GM19193 (cell line): ENCODE results near the gene PSMF1.

Experiments
- POLR2A ChIP-seq: IDR thresholded peaks from 4 replicates; pipeline ENCODE4 v1.6.1; 2011; ENCODE audit not compliant: insufficient read depth, insufficient read length; ENCODE audit errors: extremely low read depth

Gene PSMF1

GRCh38 chr20:1187605-1188171, 69.3 kb downstream of the PSMF1 start:
- no peak for TF ChIP-seq POLR2A

GRCh38 chr20:1188347-1188746, 69.9 kb downstream of the PSMF1 start:
- no peak for TF ChIP-seq POLR2A

GRCh38 chr20:1189827-1190226, 71.4 kb downstream of the PSMF1 start:
- no peak for TF ChIP-seq POLR2A

GRCh38 chr20:1190847-1191246, 72.4 kb downstream of the PSMF1 start:
- TF ChIP-seq POLR2A: no peak

GRCh38 chr20:1191299-1191698, 72.9 kb downstream of the PSMF1 start:
- TF ChIP-seq POLR2A: no peak

- TF ChIP-seq POLR2A: no peak
Observed at GRCh38 chr20:1195226-1195625, 76.8 kb downstream of the PSMF1 start.

- no peak for TF ChIP-seq POLR2A
Observed at GRCh38 chr20:1196634-1197033, 78.2 kb downstream of the PSMF1 start.

GRCh38 chr20:1197801-1198200, 79.4 kb downstream of the PSMF1 start:
- no peak for TF ChIP-seq POLR2A

- TF ChIP-seq POLR2A: no peak
Observed at GRCh38 chr20:1198751-1199150, 80.3 kb downstream of the PSMF1 start.

- TF ChIP-seq POLR2A: no peak
Observed at GRCh38 chr20:1199212-1199873, 80.9 kb downstream of the PSMF1 start.

- TF ChIP-seq POLR2A: no peak
Observed at GRCh38 chr20:1199964-1200363, 81.6 kb downstream of the PSMF1 start.

GRCh38 chr20:1202762-1203504, 84.5 kb downstream of the PSMF1 start, which contains the start of gene C20orf202:
TSS of gene C20orf202 (plus strand) at chr20:1203454. CDS start at chr20:1203586, 132 bp downstream.
- TF ChIP-seq POLR2A: no peak

- TF ChIP-seq POLR2A: no peak
Observed at GRCh38 chr20:1203630-1204029, 85.2 kb downstream of the PSMF1 start.

GRCh38 chr20:1204113-1204512, 85.7 kb downstream of the PSMF1 start:
- no peak for TF ChIP-seq POLR2A

GRCh38 chr20:1204576-1204975, 86.2 kb downstream of the PSMF1 start:
- no peak for TF ChIP-seq POLR2A

GRCh38 chr20:1205802-1206201, 87.4 kb downstream of the PSMF1 start:
- no peak for TF ChIP-seq POLR2A
